IMR-90 (cell line): ENCODE data around the gene MDM4.

Experiments used
- BHLHE40 ChIP-seq: fragments of 150-350 bp; IDR thresholded peaks from 2 replicates; pipeline ENCODE4 v1.6.1; 2016; ENCODE audit warnings: mild to moderate bottlenecking, low read depth, low read length
- CEBPB ChIP-seq: IDR thresholded peaks from 2 replicates; pipeline ENCODE4 v1.6.1; 2012; ENCODE audit warnings: low read depth, low read length, improper control_type of control experiment
- CTCF ChIP-seq: conservative IDR thresholded peaks from 2 replicates; pipeline ENCODE4 v1.5.1; 2012; ENCODE audit warnings: mild to moderate bottlenecking, low read depth, low read length, improper control_type of control experiment
- ELK1 ChIP-seq: fragments of 150-350 bp; IDR thresholded peaks from 2 replicates; pipeline ENCODE4 v1.6.1; 2016; ENCODE audit warnings: low read depth, mild to moderate bottlenecking, low read length, moderate library complexity, borderline replicate concordance
- FOS ChIP-seq: fragments of 150-350 bp; IDR thresholded peaks from 2 replicates; pipeline ENCODE4 v1.6.1; 2016; ENCODE audit warnings: low read depth, low read length
- MXI1 ChIP-seq: IDR thresholded peaks from 2 replicates; pipeline ENCODE4 v1.6.1; 2012; ENCODE audit warnings: low read depth, mild to moderate bottlenecking, low read length, moderate library complexity, borderline replicate concordance
- POLR2A ChIP-seq: IDR thresholded peaks from 2 replicates; pipeline ENCODE4 v1.6.1; 2012; ENCODE audit warnings: mild to moderate bottlenecking, low read depth, low read length
- RAD21 ChIP-seq: IDR thresholded peaks from 2 replicates; pipeline ENCODE4 v1.6.1; 2012; ENCODE audit warnings: low read length, improper control_type of control experiment
- RFX5 ChIP-seq: IDR thresholded peaks from 2 replicates; pipeline ENCODE4 v1.8.0; 2012; ENCODE audit warnings: low read depth, mild to moderate bottlenecking, low read length, moderate library complexity
- SMC3 ChIP-seq: fragments of 150-350 bp; IDR thresholded peaks from 2 replicates; pipeline ENCODE4 v1.6.1; 2016; ENCODE audit warnings: low read depth, mild to moderate bottlenecking, antibody characterized with exemption, low read length, moderate library complexity
- USF2 ChIP-seq: fragments of 150-350 bp; IDR thresholded peaks from 2 replicates; pipeline ENCODE4 v1.6.1; 2017; ENCODE audit warnings: mild to moderate bottlenecking, antibody characterized with exemption, low read length, low read depth

GRCh38 chr1:204602871-204603542 is 86.8 kb downstream of the MDM4 start:
- TF ChIP-seq CTCF = no peak
- no peak for TF ChIP-seq SMC3
- no peak for TF ChIP-seq ELK1
- TF ChIP-seq POLR2A = no peak
- TF ChIP-seq RAD21 = no peak
- TF ChIP-seq USF2 = no peak
- no peak for TF ChIP-seq CEBPB
- no peak for TF ChIP-seq FOS
- no peak for TF ChIP-seq BHLHE40
- TF ChIP-seq MXI1 = no peak
- no peak for TF ChIP-seq RFX5
